PC-9 (cell line): Measurements from ENCODE around the gene ATP13A5. TPM values are rescaled to one million over a fixed set of nuclear protein-coding genes. Genes with fewer than 3 reads are reported as not detected.

Experiments
- BruUV-seq: library from RNA; stranded (reverse); fragments of 400-500 nt; replicated peaks from 2 replicates; lab custom pipeline; 2021; lab: Mats Ljungman, UMichigan
- CTCF ChIA-PET: fragments of 300-600 bp; sonication (Branson Sonifier 250); formaldehyde crosslinking; loops from one replicate; lab custom pipeline; 2022; ENCODE audit warnings: antibody characterized with exemption; lab: Charles Lee
- POLR2A ChIA-PET: fragments of 300-600 bp; sonication (Branson Sonifier 250); formaldehyde crosslinking; loops from one replicate; lab custom pipeline; 2022; ENCODE audit warnings: antibody characterized with exemption; ENCODE audit not compliant: unreplicated experiment; lab: Charles Lee
- DNase-seq, 2 experiments: peaks; one replicate each; pipeline versions ENCODE4 v3.0.0 to v3.0.0-alpha.2; 2015 to 2022; ENCODE audit warnings: mixed read lengths in 1 of 2
- H2AFZ ChIP-seq: fragments of 200-600 bp; sonication (generic); 2 replicates; pipeline ENCODE4 v1.8.1; 2017; ENCODE audit warnings: antibody characterized with exemption
- H3F3A ChIP-seq: fragments of 200-600 bp; sonication (generic); 2 replicates; pipeline ENCODE4 v1.8.1; 2017; ENCODE audit warnings: antibody characterized with exemption, mild to moderate bottlenecking, low read depth; ENCODE audit not compliant: insufficient read depth
- H3K27ac ChIP-seq: fragments of 200-600 bp; sonication (generic); 2 replicates; pipeline ENCODE4 v1.6.1; 2016; ENCODE audit warnings: mixed run types
- H3K27me3 ChIP-seq: fragments of 200-600 bp; sonication (generic); 2 replicates; pipeline ENCODE4 v1.6.1; 2016; ENCODE audit warnings: low read depth, mixed run types; ENCODE audit not compliant: insufficient read depth
- H3K36me3 ChIP-seq: fragments of 200-600 bp; sonication (generic); 2 replicates; pipeline ENCODE4 v1.6.1; 2016; ENCODE audit warnings: low read depth, mixed run types
- H3K4me1 ChIP-seq: fragments of 200-600 bp; sonication (generic); replicated peaks from 2 replicates; pipeline ENCODE4 v1.6.1; 2016; ENCODE audit warnings: mixed run types; ENCODE audit not compliant: insufficient read depth
- H3K4me2 ChIP-seq: fragments of 200-600 bp; sonication (generic); 2 replicates; pipeline ENCODE4 v1.6.1; 2017; ENCODE audit warnings: mixed run types
- H3K4me3 ChIP-seq: fragments of 200-600 bp; sonication (generic); 2 replicates; pipeline ENCODE4 v1.6.1; 2016; ENCODE audit warnings: mixed run types
- H3K79me2 ChIP-seq: fragments of 200-600 bp; sonication (generic); 2 replicates; pipeline ENCODE4 v1.6.1; 2017; ENCODE audit warnings: low read depth, mixed run types
- H3K9me2 ChIP-seq: fragments of 200-600 bp; sonication (generic); 2 replicates; pipeline ENCODE4 v1.8.1; 2017; ENCODE audit warnings: mild to moderate bottlenecking; ENCODE audit not compliant: insufficient read depth
- H3K9me3 ChIP-seq: fragments of 200-600 bp; sonication (generic); 2 replicates; pipeline ENCODE4 v1.8.1; 2016; ENCODE audit warnings: low read depth; ENCODE audit not compliant: insufficient read depth
- H4K20me1 ChIP-seq: fragments of 200-600 bp; sonication (generic); 2 replicates; pipeline ENCODE4 v1.8.1; 2017; ENCODE audit not compliant: insufficient read depth
- CTCF ChIP-seq: fragments of 200-600 bp; sonication (generic); conservative IDR thresholded peaks from 2 replicates; pipeline ENCODE4 v1.6.1; 2017; ENCODE audit warnings: mixed run types, antibody characterized with exemption, mild to moderate bottlenecking, moderate library complexity
- EZH2 ChIP-seq: fragments of 200-600 bp; sonication (generic); IDR thresholded peaks from 2 replicates; pipeline ENCODE4 v1.8.0; 2017; ENCODE audit warnings: antibody characterized with exemption, low read depth
- intact Hi-C: fragments of 100-400 bp; cut with micrococcal nuclease; formaldehyde crosslinking; loops from one replicate; pipeline ENCODE4 v1.10.0; 2022; ENCODE audit not compliant: unreplicated experiment
- total RNA-seq: library from RNA; stranded (reverse); gene quantifications from 2 replicates; pipeline ENCODE4 v1.2.3, GENCODE V29; 2021

ATP13A5 gene
- total RNA-seq, 1 experiment from 2014 or later, result not detected

DNA sequence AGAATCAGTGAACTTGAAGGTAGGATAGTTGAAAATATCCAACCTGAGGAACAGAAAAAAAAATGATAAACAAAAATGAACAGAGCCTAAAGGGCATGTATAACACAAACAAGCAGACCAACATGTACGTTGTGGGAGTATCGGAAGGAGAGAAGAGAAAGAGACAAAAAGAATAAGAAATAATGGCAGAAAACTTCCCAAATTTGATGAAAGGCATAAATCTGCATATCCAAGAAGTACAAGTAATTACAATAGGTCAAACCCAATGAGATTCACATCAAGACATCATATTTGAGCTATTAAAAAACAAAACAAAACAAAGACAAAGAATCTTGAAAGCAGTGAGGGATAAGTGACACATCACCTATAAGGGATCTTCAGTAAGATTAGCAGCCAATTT, 38.1 kb upstream of the ATP13A5 start:
- TF ChIP-seq EZH2 (no peak), CTCF (no peak)
- no peak overlapping the region for H3K27ac ChIP-seq
- H3K36me3 ChIP-seq, result no peaks in the 10 kb centered on the region
- no peak overlapping the region for H3K4me3 ChIP-seq
- H3K27me3 ChIP-seq, result no peaks in the 10 kb centered on the region
- H2AFZ ChIP-seq, result no peak overlapping the region
- H3K9me2 ChIP-seq, result no peaks in the 10 kb centered on the region
- no TSS peak for BruUV-seq
- no peaks in the 10 kb centered on the region for H3F3A ChIP-seq
- no peaks in the 10 kb centered on the region for H3K9me3 ChIP-seq
- no peaks in the 10 kb centered on the region for H4K20me1 ChIP-seq
- H3K4me2 ChIP-seq, result no peak overlapping the region
- H3K79me2 ChIP-seq, result no peaks in the 10 kb centered on the region
- CTCF ChIA-PET, result no interaction called here
- intact Hi-C loops, result no loop called here
- no peak for DNase-seq
- no peaks in the 10 kb centered on the region for H3K4me1 ChIP-seq
- POLR2A ChIA-PET, result no interaction called here

DNA sequence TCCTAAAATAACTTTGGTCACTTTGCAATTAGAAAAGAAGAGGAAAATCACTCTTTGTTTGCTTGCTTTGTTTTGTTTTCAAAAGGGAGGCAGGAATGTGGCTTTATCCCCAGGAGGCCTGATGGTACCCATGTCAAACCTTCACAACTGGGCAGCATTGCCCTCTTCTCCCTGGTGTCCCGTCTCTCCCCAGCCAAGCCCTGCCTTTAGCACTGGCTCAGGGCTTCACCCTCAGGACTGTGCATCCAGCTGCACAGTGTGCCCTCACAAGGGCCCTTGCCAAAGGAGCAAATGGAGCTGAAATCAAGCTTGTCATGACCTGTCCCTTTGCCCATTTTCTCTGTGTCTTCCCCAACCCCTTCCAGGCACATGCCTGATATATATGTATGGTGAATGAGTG, 29.1 kb upstream of the ATP13A5 start:
- H3K9me3 ChIP-seq, result no peaks in the 10 kb centered on the region
- H4K20me1 ChIP-seq, result no peaks in the 10 kb centered on the region
- intact Hi-C loops, result no loop called here
- DNase-seq, result no peak
- H3K36me3 ChIP-seq, result no peaks in the 10 kb centered on the region
- no peak for TF ChIP-seq CTCF
- no peak for TF ChIP-seq EZH2
- no peaks in the 10 kb centered on the region for H3K9me2 ChIP-seq
- no peaks in the 10 kb centered on the region for H3K4me1 ChIP-seq
- POLR2A ChIA-PET, result no interaction called here
- no peaks in the 10 kb centered on the region for H3F3A ChIP-seq
- no TSS peak for BruUV-seq
- CTCF ChIA-PET, result no interaction called here
- H3K4me3 ChIP-seq, result no peak overlapping the region
- H3K27ac ChIP-seq, result no peak overlapping the region
- no peak overlapping the region for H2AFZ ChIP-seq
- H3K27me3 ChIP-seq, result peaks cover 27% of the 10 kb centered on the region
- no peak overlapping the region for H3K4me2 ChIP-seq
- H3K79me2 ChIP-seq, result no peaks in the 10 kb centered on the region

GRCh38 chr3:193407112-193407511, 28.6 kb upstream of the ATP13A5 start:
- no peaks in the 10 kb centered on the region for H3K79me2 ChIP-seq

More at GRCh38 chr3:193407112-193407511, 28.6 kb upstream of the ATP13A5 start:
- Histone ChIP-seq H3K27me3 (peaks cover 27% of the 10 kb centered on the region), H3K4me2 (no peak overlapping the region), H4K20me1 (no peaks in the 10 kb centered on the region), H3K9me3 (no peaks in the 10 kb centered on the region), H3K4me3 (no peak overlapping the region), H3K36me3 (no peaks in the 10 kb centered on the region), H3K27ac (no peak overlapping the region), H3K9me2 (no peaks in the 10 kb centered on the region), H3K4me1 (no peaks in the 10 kb centered on the region), H2AFZ (no peak overlapping the region), H3F3A (no peaks in the 10 kb centered on the region)
- TF ChIP-seq EZH2 (no peak), CTCF (no peak)
- DNase-seq, result no peak
- BruUV-seq, result no TSS peak
- intact Hi-C loops, result no loop called here
- CTCF ChIA-PET, result no interaction called here
- POLR2A ChIA-PET, result no interaction called here
